Mesenteric fat pad (tissue), 1 donor: Measurements from ENCODE around the gene TEKT1. TPM values are rescaled to one million over a fixed set of nuclear protein-coding genes. Genes with fewer than 3 reads are reported as not detected.
"Not testable (repeated sequence)": the region's sequence is repeated elsewhere in the genome, so short reads cannot be mapped to it uniquely, and the experiment has no call there.

Source experiments
- DNase-seq: peaks from one replicate; pipeline ENCODE4 v3.0.0-alpha.2; 2020; ENCODE audit warnings: low spot score
- long read RNA-seq: library from polyadenylated mRNA; unstranded; transcript quantifications from one replicate; pipeline ENCODE4 v2.0.0, GENCODE V29; 2020
- total RNA-seq: library from RNA; stranded (reverse); fragmentation: NEBNext Ultra II Directional; extraction: Animal tissue kit (Norgen Biotek cat#: 25700); gene quantifications from one replicate; pipeline ENCODE4 v1.2.1, GENCODE V29; 2021
- donor health status: DM: yes; HTN: yes; CAD: no.

Gene TEKT1
- total RNA-seq: not detected
- long read RNA-seq: 0 reads

DNA sequence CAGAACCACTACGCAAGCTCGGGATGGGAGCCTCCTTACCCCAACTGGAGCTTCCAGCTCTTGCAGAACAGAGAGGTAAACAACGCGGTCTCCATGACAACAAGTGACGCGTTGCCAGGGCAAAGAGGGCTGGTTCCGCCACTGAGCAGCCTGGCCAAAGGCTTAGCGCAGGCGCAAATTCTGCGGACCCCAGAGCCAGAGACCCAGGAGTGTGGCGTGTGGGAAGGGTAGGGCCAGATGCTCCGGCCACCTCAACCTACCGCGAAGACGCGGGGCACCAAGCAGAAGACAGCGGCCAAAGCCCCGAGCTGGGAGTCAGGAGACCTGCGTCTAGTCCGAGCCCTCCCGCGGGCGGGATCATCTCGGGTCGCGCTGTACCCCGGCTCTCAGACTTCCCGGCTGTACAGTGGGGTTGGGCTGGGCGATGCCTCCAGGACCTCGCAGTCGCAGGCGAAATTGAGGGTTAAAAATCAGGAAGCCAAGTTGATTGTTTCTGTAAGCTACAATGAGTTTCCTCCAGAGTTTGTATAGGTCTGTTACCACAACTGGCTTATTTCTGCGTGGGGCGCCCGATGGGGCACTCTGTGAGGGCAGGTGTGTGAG is at the start of gene TEKT1:
Gene TEKT1 (minus strand): TSS at position 69 of the 603 bp plus-strand sequence. CDS start 1,353 bp downstream, outside the sequence.
- DNase-seq: no peak

DNA sequence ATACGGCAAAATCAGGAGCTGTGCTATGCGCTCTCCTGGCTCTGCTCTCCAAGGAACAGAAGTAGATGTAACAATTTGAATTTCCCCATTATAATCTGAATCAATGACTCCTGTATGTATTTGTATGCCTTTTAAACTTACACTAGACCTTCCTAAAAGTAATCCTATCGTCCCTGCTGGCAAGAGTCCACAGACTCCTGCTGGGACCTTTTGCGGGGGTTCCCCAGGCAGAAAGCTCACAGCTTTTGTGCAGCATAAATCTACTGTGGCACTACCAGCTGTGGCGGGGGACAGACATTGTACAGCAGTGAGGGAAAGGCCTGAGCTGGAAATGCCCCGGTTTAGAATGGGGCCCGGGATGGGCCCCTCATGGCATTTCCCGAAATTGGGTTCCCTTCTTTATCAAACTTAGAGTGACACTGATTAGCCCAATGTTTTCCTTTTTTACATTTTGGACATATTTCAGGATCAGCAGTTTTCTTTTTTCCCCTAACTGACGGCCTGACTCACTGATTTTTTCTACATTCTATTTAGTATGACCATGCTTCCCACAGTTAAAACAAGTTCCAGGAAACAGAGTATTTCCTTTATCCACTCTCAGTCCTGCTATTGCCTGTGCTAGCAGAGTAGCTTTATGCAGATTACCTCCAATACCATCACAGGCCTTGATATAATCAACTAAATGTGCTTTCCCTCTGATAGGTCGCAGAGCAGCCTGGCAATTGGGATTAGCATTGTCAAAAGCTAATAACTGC is 47.9 kb upstream of the TEKT1 start:
- not testable (repeated sequence) for DNase-seq

DNA sequence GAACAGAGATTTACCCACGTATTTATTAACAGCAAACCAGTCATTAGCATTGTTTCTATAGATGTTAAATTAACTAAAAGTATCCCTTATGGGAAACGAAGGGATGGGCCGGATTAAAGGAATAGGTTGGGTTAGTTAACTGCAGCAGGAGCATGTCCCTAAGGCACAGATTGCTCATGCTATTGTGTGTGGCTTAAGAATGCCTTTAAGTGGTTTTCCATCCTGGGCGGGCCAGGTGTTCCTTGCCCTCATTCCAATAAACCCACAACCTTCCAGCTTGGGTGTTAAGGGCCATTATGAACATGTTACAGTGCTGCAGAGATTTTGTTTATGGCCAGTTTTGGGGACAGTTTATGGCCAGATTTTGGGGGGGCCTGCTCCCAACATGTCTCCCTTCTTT is 43.7 kb upstream of the TEKT1 start:
- not testable (repeated sequence) for DNase-seq

- DNase-seq: no peak
Observed at GRCh38 chr17:6872936-6873335, 41.4 kb upstream of the TEKT1 start.

GRCh38 chr17:6870841-6871240 is 39.3 kb upstream of the TEKT1 start:
- DNase-seq: no peak

- DNase-seq: no peak
Observed at GRCh38 chr17:6868582-6868981, 37.1 kb upstream of the TEKT1 start.

GRCh38 chr17:6867849-6868248 is 36.3 kb upstream of the TEKT1 start:
- no peak for DNase-seq

DNA sequence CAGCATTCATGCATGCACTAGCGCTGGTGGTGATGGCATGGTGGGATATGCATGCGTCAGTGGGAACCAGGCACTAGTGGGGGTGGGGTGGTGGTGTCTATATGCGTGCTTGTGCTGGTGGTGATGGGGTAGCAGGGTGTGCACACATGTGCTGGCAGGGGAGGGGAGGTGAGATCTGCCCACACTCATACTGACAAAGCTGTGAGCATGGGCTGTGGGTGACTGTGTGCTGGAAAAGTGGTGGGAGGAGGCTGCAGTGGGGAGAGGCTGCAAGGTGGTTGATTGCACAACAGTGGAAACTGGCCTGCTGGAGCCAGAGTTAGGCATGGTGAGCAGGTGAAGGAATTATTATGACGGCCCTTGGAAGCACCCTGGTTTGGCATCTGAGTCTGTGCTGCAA is 31.3 kb upstream of the TEKT1 start:
- no peak for DNase-seq

DNA sequence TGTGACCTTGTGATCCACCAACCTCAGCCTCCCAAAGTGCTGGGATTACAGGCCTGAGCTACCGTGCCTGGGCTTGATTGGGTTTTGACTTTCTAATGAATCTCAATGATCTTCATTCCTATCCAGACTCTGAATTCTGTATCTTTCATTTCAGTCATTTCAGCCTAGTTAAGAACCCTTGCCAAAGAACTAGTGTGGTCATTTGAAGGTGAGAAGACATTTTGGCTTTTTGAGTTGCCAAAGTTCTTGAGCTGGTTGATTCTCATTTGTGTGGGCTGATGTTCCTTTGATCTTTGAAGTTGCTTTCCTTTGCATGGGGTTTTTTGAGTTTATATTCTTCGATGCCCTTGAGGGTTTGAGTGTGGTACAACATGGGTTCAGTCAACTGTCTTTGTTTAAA is 30.6 kb upstream of the TEKT1 start:
- no peak for DNase-seq

DNA sequence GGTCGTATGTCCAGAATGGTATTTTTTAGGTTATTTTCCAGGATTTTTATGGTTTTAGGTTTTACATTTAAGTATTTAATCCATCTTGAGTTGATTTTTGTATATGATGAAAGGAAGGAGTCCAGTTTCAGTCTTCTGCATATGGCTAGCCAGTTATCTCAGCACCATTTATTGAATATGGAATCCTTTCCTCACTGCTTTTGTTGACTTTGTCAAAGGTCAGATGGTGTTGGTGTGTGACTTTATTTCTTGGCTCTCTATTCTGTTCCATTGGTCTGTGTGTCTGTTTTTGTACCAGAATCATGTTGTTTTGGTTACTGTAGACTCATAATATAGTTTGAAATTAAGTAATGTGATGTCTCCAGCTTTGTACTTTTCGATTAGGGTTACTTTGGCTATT is 26.4 kb upstream of the TEKT1 start:
- DNase-seq: no peak

DNA sequence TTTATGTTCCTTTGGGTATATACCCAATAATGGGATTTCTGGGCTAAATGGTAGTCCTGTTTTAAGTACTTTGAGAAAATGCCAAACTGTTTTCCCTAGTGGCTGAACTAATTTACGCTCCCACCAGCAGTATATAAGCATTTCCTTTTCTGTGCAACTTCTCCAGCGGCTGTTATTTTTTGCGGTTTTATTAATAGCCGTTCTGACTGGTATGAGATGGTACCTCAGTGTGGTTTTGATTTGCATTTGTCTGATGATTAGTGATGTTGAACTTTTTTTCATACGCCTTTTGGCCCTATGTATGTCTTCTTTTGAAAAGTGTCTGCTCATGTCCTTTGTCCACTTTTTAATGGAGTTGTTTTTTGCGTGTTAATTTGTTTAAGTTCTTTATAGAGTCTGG is 25.8 kb upstream of the TEKT1 start:
- DNase-seq: no peak

DNA sequence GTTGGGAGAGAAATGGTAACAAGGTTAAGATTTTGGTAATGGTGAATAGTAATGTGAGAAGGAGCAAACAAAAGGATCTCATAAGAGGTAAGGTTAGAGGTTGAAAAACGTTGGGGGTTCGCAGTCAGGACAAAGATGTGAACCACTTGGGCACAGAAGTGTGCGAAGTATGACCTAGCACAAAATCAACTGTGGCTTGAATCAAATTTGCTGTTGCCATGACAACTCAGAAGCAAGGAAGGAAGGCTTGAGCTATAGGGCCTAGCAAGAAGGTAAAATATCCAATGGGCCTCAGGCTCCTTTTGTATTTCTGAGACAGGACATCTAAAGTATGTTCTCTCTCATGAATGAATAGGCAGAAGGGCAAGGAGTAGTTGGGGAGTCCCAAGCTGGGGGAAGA is 24.5 kb upstream of the TEKT1 start:
- DNase-seq: no peak

DNA sequence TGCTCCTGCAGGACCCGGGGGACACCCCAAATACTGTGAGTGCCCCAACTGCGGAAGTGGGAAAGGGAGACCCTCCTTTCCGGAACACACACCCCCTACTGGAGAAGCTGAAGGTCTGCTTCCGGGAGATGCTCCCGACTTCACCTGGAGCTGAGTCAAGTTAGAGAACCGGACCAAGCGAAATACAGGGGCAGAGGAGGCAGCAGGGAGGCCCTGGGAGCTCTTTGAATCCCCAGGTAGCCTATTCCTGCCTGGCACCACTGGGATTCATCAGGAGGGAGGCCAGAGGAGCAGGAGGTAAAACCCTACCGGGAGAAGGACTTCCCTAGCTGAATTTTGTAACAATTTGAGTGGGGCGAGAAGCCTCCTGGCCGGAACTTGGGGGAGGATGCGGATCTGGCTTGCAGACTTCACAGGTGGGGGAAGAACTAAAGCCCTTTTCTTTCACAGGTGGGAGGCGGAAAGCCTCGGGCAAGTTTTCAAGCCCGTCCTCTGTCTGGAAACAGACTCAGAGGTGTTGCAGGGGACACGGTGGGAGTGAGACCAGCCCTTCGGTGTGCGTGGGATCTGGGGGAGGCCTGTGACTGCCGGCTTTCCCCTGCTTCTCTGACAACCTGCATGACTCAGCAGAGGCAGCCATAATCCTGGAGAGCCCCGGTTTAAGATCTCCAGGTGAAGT is 22.4 kb upstream of the TEKT1 start:
- no peak for DNase-seq

DNA sequence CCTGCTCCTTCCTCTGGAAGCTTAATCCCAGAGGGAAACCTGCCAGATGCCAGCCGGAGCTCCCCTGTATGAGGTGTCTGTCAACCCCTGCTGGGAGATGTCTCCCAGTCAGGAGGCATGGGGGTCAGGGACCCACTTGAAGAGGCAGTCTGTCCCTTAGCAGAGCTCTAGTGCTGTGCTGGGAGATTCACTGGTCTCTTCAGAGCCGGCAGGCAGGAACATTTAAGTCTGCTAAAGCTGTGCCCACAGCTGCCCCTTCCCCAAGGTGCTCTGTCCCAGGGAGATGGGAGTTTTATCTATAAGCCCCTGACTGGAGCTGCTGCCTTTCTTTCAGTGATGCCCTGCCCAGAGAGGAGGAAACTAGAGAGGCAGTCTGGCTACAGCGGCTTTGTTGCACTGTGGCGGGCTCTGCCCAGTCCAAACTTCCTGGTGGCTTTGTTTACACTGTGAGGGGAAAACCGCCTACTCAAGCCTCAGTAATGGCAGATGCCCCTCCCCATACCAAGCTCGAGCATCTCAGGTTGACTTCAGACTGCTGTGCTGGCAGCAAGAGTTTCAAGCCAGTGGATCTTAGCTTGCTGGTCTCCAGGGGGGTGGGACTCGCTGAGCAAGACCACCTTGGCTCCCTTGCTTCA is 17.1 kb upstream of the TEKT1 start:
- not testable (repeated sequence) for DNase-seq

- DNase-seq: not testable (repeated sequence)
Observed at GRCh38 chr17:6846138-6846537, 14.6 kb upstream of the TEKT1 start.

- not testable (repeated sequence) for DNase-seq
Observed at GRCh38 chr17:6844406-6844805, 12.9 kb upstream of the TEKT1 start.

DNA sequence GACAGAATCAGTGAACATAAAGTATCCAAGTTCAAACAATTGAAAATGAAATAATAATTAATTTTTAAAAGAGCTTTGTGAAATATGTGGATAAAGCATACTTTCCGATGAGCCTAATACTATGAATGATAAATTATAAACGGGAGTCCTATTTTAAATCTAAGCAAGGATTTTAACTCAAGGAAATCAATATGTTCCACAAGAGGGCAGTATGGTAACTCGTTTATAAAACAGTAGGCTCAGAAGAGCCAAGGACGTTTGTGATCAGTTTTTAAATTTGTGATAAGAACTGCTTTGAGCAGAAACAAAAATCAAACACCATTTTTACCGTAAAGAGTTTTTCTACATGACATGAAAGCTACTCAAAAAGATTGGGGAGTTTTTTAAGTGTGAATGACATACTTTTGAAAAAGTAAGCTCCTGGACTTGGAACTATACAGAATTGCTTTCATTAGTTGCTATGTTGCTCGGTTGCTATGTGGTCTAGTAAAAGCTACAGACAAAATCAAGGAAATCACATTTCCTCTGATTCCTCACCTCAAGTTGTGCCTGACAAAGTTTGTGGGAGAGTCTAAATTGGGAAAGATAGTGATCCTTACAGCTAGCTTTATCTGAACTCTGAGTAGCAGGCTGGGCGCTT is 11.8 kb upstream of the TEKT1 start:
- DNase-seq: no peak

- not testable (repeated sequence) for DNase-seq
Observed at GRCh38 chr17:6841769-6842168, 10.2 kb upstream of the TEKT1 start.

DNA sequence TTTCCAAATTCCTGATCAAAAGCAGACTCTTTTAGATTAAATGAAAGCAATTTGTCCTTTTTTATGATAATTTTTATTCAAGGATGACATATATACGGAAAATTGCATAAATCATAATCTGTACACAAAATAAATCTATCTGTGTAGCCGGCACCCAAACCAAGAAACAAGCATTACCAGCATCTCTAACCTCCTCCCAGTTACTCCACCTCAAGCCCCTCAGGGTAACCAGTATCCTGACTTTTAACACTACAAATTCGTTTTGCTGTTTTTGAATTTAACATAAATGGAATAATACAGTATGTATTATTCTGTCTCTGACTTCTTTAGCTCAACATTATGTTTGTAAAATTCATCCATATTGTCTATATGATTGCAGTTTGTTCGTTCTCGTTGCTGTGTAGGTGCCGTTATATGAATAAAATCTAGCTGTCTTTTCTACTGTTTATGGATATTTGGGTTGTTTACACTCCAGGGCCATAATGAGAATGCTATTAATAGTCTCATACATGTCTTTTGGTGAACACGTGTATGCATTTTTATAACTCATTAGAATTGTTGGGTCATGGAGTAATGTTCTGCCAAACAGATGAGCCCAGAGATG is 1.0 kb downstream of the TEKT1 start:
- no peak for DNase-seq

DNA sequence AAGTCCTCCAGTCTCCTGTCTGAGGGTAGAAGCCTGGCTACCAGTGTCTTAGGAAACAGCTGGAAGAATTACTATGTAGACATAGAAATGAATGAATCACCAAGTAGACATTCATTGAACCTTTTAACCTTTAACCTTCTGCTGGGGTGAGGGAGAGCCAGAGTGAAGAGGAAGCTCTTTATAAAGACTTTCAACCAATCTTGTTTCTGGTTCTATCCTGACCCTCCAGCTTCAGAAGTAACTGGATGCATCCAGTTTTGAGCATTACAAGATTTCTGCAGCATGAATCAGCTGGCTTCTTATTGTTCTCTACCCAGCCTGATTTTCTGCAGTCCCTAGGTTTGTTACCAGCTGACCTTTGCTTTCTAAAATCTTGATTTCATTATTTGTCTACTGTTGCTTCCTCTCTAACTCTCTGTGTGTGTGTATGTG is 8.5 kb downstream of the TEKT1 start:
- DNase-seq: no peak

DNA sequence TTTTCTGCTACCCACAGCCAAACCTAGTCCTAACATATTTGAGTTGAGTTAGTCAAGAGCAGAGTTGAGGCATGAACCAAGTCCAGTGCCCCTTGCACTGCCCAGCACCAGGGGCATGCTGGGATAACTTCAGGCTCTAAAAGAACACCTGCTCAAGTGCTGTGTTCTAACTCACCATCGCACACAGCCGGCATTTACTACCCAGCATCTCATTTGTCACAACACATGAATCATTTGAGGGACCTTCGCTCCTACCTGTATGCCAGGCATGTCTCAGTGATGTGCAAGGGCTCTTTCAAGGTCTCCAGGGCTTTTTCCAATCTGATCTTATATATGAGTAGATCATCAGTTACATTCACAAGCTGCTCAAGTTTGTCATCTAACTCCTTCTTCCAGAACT is 12.6 kb downstream of the TEKT1 start:
- DNase-seq: no peak
